Thymus (tissue), 2 donors: Measurements from ENCODE around the gene ABCA6. TPM values are rescaled to one million over a fixed set of nuclear protein-coding genes. Genes with fewer than 3 reads are reported as not detected.

Source experiments
- polyA plus RNA-seq: library from polyadenylated mRNA; stranded (reverse); fragments of 200-250 nt; gene quantifications from one replicate; pipeline ENCODE4 v1.2.3, GENCODE V29; 2013
- total RNA-seq: library from RNA; stranded (reverse); fragments of 120-200 nt; gene quantifications from one replicate; pipeline ENCODE4 v1.2.4, GENCODE V29; 2013
- donor health status: healthy.

The ABCA6 gene
- total and polyA plus RNA-seq, 2 donors = 5.0 to 5.5 TPM

Other genes with a start within 250 kb of the ABCA6 start
- gene ABCA8, start 186.5 kb downstream of the ABCA6 start, total RNA-seq = 0.76 TPM
- 1.6 TPM for gene ABCA8, start 186.5 kb downstream of the ABCA6 start, polyA plus RNA-seq
- gene ABCA9, start 81.0 kb downstream of the ABCA6 start, total RNA-seq = 1.1 TPM
- 2.8 TPM for gene ABCA9, start 81.0 kb downstream of the ABCA6 start, polyA plus RNA-seq
- 1.1 TPM for gene ABCA10, start 86.9 kb upstream of the ABCA6 start, total RNA-seq
- gene ABCA10, start 86.9 kb upstream of the ABCA6 start, polyA plus RNA-seq = 11.0 TPM
- gene ABCA5, start 185.2 kb upstream of the ABCA6 start, total RNA-seq = 8.3 TPM
- gene ABCA5, start 185.2 kb upstream of the ABCA6 start, polyA plus RNA-seq = 63.1 TPM